ENCODE data around the gene CITED4.

Gene CITED4

DNA sequence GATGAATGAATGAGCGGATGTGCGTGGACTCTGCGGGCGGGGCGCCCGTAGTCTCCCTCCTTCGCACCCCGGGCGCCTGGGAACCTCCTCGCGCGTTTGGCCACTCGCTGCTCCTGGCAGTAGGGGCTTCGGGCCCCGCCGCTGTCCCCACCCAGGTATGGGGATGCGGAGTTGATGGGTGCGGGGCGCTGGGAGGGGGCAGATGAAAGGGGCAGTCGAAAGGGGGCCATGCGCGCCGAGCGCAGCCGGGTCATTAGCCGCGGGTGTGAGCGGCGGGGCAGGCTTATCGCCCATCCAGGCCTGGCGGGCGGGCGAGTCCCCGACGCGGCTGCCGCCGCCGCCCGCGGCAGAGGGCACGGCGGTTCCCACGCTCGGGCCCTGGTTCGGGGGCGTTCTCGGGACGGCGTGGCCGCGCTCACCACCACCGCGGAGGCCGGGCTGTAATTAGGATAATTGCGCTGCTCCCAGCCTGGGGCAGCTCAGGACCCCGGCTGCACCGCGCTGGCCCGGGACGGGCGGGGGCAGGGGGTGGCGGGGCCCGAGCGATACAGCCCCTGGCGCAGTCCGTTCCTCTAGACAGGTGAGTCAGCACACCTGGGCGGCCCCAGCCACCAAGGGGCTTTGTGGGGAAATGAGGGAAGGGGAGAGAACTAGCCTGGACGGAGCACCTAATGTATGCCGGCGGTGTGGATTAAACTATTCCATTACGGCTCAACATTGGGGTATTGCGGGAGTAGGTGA is 22.1 kb upstream of the CITED4 start:
- no peak for DNase-seq

- no peak for DNase-seq
These were observed 18.8 kb upstream of the CITED4 start for GRCh38 chr1:40880813-40881549.

DNA sequence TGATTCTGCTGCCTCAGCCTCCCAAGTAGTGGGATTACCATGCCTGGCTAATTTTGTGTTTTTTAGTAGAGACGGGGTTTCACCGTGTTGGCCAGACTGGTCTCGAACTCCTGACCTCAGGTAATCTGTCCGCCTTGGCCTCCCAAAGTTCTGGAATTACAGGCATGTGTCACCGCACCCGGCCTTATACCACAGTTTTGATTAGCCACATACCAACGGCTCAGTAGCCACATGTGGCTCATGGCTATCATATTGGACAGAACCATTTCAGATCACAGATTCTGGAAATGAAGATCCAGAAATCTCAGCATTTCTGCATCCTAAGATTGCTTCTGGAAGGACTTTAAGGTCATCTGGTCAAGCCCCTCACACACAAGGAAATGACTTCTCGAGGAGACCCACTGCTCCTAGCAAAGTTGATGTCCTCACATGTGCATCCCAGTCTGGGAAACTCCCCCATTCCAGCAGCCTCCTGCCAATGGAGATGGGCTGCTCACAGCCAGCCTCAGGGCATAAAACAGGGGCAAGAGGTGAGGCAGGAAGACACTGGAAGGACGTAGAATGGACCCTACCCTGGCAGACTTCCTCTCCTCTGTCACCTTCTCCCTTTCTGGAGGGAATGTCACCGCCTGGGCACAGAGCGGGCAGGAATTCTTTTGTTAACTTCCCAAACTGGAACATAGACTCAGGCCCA is 17.5 kb upstream of the CITED4 start:
- DNase-seq, result no peak

GRCh38 chr1:40878906-40879305 is 16.7 kb upstream of the CITED4 start:
- DNase-seq, result no peak

- DNase-seq, result no peak
These were observed 15.5 kb upstream of the CITED4 start for GRCh38 chr1:40877698-40878097.

- DNase-seq, result no peak
These were observed 14.7 kb upstream of the CITED4 start for GRCh38 chr1:40876891-40877290.

GRCh38 chr1:40876436-40876761 is 14.2 kb upstream of the CITED4 start:
- DNase-seq, result no peak

- DNase-seq, result no peak
These were observed 11.8 kb upstream of the CITED4 start for GRCh38 chr1:40873863-40874472.

DNA sequence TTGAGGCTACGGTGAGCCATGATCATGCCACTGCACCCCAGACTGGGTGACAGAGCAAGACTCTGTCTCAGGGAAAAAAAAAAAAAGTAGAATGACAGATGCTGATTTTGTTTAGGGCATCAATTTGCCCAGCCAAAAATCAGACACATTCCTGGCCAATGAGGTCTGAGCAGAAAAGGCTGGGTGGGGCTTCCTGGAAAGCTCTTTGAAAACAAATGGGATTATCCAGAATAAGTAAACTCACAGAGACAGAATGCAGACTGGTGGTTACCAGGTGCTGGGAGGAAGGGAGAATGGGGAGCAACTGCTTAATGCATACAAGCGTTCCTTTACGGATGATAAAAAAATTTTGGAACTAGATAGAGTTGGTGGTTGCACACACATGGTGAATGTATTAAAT is 10.1 kb upstream of the CITED4 start:
- DNase-seq, result no peak

- no peak for DNase-seq
These were observed 8.1 kb upstream of the CITED4 start for GRCh38 chr1:40870135-40870728.

GRCh38 chr1:40868051-40868723 is 6.0 kb upstream of the CITED4 start:
- DNase-seq, result no peak

DNA sequence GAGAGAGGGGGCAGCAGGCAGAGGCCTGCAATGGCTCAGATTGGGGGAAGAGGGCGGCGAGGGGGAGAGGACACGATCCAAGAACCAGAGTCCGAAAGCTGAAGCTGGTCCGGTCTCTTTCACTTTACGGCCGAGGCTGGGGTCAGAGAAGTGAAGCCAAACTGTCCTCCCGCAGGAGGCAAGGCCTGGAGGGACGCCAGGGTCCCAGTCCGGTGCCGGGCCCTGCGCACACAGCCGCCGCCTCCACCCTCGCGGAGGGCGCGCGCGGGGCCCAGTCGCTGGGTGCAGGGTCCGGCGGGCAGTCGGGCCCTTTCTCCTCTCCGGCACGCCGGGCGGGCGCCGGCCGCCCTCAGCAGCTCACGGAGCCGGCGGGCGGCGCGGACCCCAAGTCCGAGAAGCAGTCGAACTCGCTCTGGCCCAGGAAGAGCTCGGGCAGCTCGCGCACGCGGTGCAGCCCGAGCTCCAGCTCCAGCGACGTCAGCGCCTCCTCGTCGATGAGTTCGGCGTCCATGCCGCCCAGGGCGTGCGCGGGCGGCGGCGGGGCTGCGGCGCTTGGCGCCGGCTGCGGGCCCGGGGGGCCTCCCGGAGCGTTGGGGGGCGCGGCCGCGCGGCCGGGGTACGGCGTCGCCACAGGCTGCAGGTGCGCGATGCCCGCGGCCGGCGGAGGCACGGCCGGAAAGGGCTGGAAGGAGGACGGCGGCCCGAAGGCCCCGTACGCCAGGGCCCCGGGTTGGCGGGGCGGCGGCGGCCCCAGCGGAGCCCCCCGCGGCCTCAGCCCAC is 749 bp downstream of the CITED4 start:
- no peak for DNase-seq

DNA sequence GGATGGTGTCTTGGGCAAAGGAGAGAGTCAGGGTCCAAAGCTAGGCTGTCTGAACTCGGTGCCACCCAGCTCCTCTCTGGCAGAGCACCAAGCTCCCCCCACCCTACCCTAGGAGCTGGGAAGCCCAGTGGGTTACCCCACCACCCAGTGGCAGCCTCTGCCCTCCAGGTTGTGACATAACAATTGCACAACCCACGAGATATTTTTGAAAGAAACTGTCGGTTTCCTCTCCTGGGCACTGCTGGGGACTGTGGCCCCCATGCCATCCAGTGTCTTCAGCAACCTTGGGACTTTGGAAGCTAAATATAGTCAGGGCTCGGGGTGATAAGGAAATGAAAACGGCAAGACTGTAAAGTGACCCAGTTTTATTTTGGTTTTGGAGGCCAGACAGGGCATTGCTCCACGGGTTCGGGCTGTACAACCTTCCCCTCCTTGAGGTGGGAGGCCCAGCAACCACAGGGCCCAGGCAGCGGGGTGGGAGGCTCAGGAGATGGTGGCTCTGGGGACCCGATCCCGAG is 1.4 kb downstream of the CITED4 start:
- DNase-seq, result no peak

GRCh38 chr1:40858856-40859416 is 3.2 kb downstream of the CITED4 start:
- DNase-seq, result no peak

- DNase-seq, result no peak
These were observed 4.4 kb downstream of the CITED4 start for GRCh38 chr1:40857737-40858136.

GRCh38 chr1:40856656-40857302 is 5.4 kb downstream of the CITED4 start:
- DNase-seq, result no peak

GRCh38 chr1:40856116-40856515 is 6.0 kb downstream of the CITED4 start:
- DNase-seq, result no peak

DNA sequence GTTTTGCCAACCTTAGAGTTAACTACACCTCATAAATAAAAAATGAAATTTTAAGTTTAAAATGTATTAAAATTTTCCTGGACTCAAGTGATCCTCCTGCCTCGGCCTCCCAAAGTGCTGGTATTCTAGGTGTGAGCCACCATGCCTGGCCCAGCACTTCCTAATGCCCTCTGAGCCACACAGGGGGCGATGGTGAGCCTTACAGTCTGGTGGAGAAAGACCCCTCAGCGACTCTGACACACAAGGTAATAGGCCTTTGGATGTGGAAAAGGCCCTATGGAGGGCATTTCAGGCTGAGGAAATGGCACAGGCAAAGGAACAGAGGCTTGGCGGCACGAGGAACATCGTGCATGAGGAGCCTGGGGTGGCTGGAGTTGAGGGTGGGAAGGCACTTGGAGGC is 6.7 kb downstream of the CITED4 start:
- DNase-seq, result no peak

DNA sequence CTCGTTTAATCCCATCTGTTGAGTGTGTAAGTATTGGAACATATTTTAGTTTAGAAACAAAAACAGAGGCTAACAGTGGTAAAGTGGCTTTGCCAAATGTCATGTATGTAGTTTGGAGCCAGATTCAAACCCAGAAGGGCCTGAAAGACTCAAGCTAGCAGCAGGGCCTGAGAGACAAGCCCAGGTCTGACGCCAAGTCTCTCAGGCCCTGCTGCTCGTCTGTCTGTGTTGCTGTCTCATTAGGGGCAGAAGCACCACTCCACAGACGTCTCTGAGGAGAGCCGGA is 8.3 kb downstream of the CITED4 start:
- no peak for DNase-seq

DNA sequence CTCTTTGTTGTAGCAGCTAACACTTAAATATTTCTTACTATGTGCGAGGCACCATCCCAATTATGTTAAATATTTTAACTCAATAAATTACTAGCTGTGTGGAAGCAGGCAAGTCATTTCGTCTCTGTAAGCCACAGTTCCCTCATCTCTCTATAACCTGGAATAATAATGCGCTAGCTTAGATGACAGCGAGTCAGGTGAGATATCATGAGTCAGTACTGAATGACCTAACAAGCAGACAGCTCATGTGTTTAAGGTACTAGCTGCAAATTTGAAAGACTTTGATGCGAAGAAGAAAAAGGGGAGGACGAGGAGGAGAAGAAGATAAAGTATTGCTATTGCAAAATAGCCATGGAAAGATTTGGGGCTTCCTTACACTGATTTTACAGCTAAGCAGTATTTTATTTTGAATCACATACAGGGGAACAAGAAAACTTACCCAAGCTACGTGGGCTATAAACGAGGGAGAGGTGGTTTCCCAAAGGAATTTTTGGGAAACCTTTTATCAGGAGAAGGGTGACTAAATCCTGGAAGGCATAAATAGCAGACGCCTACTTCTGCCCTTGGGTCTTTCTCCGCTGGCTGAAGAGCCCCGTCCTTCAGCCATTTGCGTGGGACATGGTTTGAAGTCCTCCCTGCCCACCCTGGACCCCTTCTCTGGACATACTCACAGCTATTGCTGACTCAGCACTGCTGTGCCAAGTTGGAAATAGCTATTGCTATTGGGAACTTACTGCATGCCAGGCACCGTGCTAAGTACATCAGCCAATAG is 8.9 kb downstream of the CITED4 start:
- no peak for DNase-seq

Data from cerebellar nuclear complex (tissue), 1 donor.